Nephron progenitor cell (in vitro differentiated cells): ENCODE measurements around the gene SCAMP5.

Experiments
- DNase-seq: peaks from one replicate; pipeline ENCODE4 v3.0.0; 2021
- H3K27ac Mint-ChIP-seq: 2 replicates; pipeline ENCODE4 v1.8.0; 2021; ENCODE audit warnings: mild to moderate bottlenecking, moderate library complexity, mixed read lengths
- H3K27me3 Mint-ChIP-seq: 2 replicates; pipeline ENCODE4 v1.8.0; 2021; ENCODE audit warnings: mild to moderate bottlenecking, low read depth, mixed read lengths; ENCODE audit not compliant: poor library complexity
- H3K36me3 Mint-ChIP-seq: 2 replicates; pipeline ENCODE4 v1.8.0; 2021; ENCODE audit warnings: low read depth, mixed read lengths
- H3K4me1 Mint-ChIP-seq: 2 replicates; pipeline ENCODE4 v1.8.0; 2021; ENCODE audit warnings: mixed read lengths
- H3K4me3 Mint-ChIP-seq: 2 replicates; pipeline ENCODE4 v1.8.0; 2021; ENCODE audit warnings: mild to moderate bottlenecking, moderate library complexity, mixed read lengths
- H3K9me3 Mint-ChIP-seq: 2 replicates; pipeline ENCODE4 v1.8.0; 2021; ENCODE audit warnings: mild to moderate bottlenecking, moderate library complexity, mixed read lengths
- CTCF ChIP-seq: fragments of 200-600 bp; sonication (generic); IDR thresholded peaks from 2 replicates; pipeline ENCODE4 v1.5.0; 2021; ENCODE audit warnings: antibody characterized with exemption

Gene SCAMP5

GRCh38 chr15:75016431-75016830, 21.1 kb downstream of the SCAMP5 start:
- H3K9me3 Mint-ChIP-seq: no peaks in the 10 kb centered on the region
- peak overlapping the region; percentile 2 for H3K27ac Mint-ChIP-seq
- H3K36me3 Mint-ChIP-seq: no peaks in the 10 kb centered on the region
- no peak overlapping the region for H3K4me3 Mint-ChIP-seq
- no peak for TF ChIP-seq CTCF
- peaks cover 17% of the 10 kb centered on the region for H3K4me1 Mint-ChIP-seq
- no peak for DNase-seq
- H3K27me3 Mint-ChIP-seq: peaks cover 7% of the 10 kb centered on the region

GRCh38 chr15:75019916-75020315, 24.6 kb downstream of the SCAMP5 start:
- DNase-seq: no peak
- Mint-ChIP-seq H3K4me3 (no peak overlapping the region), H3K27ac (peak overlapping the region; percentile 80)

GRCh38 chr15:75021341-75021740, 26.0 kb downstream of the SCAMP5 start:
- no peak for TF ChIP-seq CTCF
- Mint-ChIP-seq H3K4me3 (no peak overlapping the region), H3K4me1 (peaks cover 32% of the 10 kb centered on the region), H3K36me3 (no peaks in the 10 kb centered on the region), H3K27ac (no peak overlapping the region), H3K9me3 (no peaks in the 10 kb centered on the region), H3K27me3 (peaks cover 4% of the 10 kb centered on the region)
- DNase-seq: no peak

More at GRCh38 chr15:75019916-75020315, 24.6 kb downstream of the SCAMP5 start:
- H3K4me1 Mint-ChIP-seq: peaks cover 26% of the 10 kb centered on the region
- TF ChIP-seq CTCF: no peak
- H3K36me3 Mint-ChIP-seq: no peaks in the 10 kb centered on the region
- no peaks in the 10 kb centered on the region for H3K9me3 Mint-ChIP-seq
- peaks cover 4% of the 10 kb centered on the region for H3K27me3 Mint-ChIP-seq

- DNase-seq: no peak
- TF ChIP-seq CTCF: no peak
- Mint-ChIP-seq H3K27ac (no peak overlapping the region), H3K4me3 (peak overlapping the region; percentile 97), H3K27me3 (peaks cover 4% of the 10 kb centered on the region), H3K4me1 (peaks cover 32% of the 10 kb centered on the region), H3K9me3 (no peaks in the 10 kb centered on the region), H3K36me3 (no peaks in the 10 kb centered on the region)
These were observed 27.4 kb downstream of the SCAMP5 start for GRCh38 chr15:75022783-75023180.

GRCh38 chr15:75023181-75023871, 28.0 kb downstream of the SCAMP5 start, which contains the start of gene PPCDC:
PPCDC (plus strand) TSS chr15:75023590; CDS start chr15:75028319, 4,729 bp downstream.
- Mint-ChIP-seq H3K27ac (no peak within 1 kb of the TSS), H3K4me3 (peak within 1 kb of the TSS; percentile 97), H3K4me1 (peaks cover 32% of the 10 kb centered on the region), H3K9me3 (no peaks in the 10 kb centered on the region), H3K36me3 (no peaks in the 10 kb centered on the region), H3K27me3 (peaks cover 4% of the 10 kb centered on the region)
- no peak for TF ChIP-seq CTCF
- peak; percentile 93 for DNase-seq
